ENCODE results near the gene ASS1. TPM values are rescaled to one million over a fixed set of nuclear protein-coding genes. Genes with fewer than 3 reads are reported as not detected.

ASS1 gene
- total and polyA plus RNA-seq, 2 donors (not counting 1 experiment from before 2014, with no cell fraction given): 0.30 to 0.44 TPM

DNA sequence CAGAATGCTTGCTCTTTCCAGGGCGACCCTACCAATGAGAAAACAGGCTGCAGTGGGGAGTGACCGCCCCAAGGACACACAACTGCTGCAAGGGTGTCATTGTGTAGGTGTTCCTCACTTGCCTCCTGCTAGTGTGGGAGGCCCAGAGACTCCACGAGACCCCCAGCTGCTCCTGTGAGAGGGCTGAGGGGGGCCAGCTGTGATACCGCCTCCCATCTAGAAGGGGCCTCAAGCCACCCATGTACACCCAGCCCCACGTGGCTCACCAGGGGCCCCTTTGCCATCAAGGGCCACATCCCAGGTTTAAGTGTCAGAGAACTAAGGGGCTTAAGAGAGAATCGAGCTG is 1.3 kb upstream of the ASS1 start:
- TF ChIP-seq, protein P1, sequence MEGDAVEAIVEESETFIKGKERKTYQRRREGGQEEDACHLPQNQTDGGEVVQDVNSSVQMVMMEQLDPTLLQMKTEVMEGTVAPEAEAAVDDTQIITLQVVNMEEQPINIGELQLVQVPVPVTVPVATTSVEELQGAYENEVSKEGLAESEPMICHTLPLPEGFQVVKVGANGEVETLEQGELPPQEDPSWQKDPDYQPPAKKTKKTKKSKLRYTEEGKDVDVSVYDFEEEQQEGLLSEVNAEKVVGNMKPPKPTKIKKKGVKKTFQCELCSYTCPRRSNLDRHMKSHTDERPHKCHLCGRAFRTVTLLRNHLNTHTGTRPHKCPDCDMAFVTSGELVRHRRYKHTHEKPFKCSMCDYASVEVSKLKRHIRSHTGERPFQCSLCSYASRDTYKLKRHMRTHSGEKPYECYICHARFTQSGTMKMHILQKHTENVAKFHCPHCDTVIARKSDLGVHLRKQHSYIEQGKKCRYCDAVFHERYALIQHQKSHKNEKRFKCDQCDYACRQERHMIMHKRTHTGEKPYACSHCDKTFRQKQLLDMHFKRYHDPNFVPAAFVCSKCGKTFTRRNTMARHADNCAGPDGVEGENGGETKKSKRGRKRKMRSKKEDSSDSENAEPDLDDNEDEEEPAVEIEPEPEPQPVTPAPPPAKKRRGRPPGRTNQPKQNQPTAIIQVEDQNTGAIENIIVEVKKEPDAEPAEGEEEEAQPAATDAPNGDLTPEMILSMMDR (IDR thresholded peaks at IDR 0.05): no peak
- TF ChIP-seq EZH2 (IDR thresholded peaks at IDR 0.05; ENCODE audit: borderline replicate concordance, insufficient read depth, low read depth, low read length, poor library complexity, severe bottlenecking): no peak
- intact Hi-C loops (cut with micrococcal nuclease): no loop called here
- ATAC-seq (ENCODE audit: low read depth) (no peak), DNase-seq (no peak)
- H3K9me3 Mint-ChIP-seq (ENCODE audit: insufficient read depth): peaks cover 2% of the 10 kb centered on the region
- no peak overlapping the region for H3K9ac ChIP-seq (ENCODE audit: low read length)
- peak overlapping the region; percentile 26 for H3K4me3 Mint-ChIP-seq
- H3K4me3 ChIP-seq (ENCODE audit: control extremely low read depth in 1 of 5, extremely low read depth in 1 of 5, insufficient read depth in 1 of 5, low read depth in 2 of 5, low read length in 4 of 5): no peak overlapping the region
- peaks cover 32% of the 10 kb centered on the region for H3K27me3 Mint-ChIP-seq
- peaks cover 0 to 34% (median 7%) of the 10 kb centered on the region in 4 experiments for H3K27me3 ChIP-seq (replicated peaks in 1 of 4; ENCODE audit: control extremely low read depth in 1 of 4, control insufficient read depth in 3 of 4, insufficient read depth in 4 of 4, low read length in 3 of 4)
- peaks cover 2% of the 10 kb centered on the region for H3K4me1 Mint-ChIP-seq
- H2AFZ ChIP-seq (ENCODE audit: insufficient read depth, low read depth, low read length, poor library complexity, severe bottlenecking): no peak overlapping the region
- WGBS (ENCODE audit: insufficient coverage): 74% methylated on average over 4 of the region's 6 CpGs
- ChIA-PET CTCF (interaction anchor here (0.6 kb wide), 1 partner anchor 263 kb away, joined by 3 read pairs; no protein-coding TSS in a partner anchor), POLR2A (no interaction called here)
- no peak overlapping the region for H3K27ac ChIP-seq (ENCODE audit: low read length in 2 of 2)
- H3K79me2 ChIP-seq (ENCODE audit: control insufficient read depth, insufficient read depth, low read length): no peaks in the 10 kb centered on the region
- no peaks in the 10 kb centered on the region for H4K20me1 ChIP-seq (ENCODE audit: control insufficient read depth, insufficient read depth, low read length, poor library complexity, severe bottlenecking)
- H3K36me3 ChIP-seq (replicated peaks in 1 of 2; ENCODE audit: control extremely low read depth in 1 of 2, control insufficient read depth in 1 of 2, extremely low read depth in 1 of 2, insufficient read depth in 2 of 2, low read length in 1 of 2): no peaks in the 10 kb centered on the region
- H3K4me1 ChIP-seq (ENCODE audit: control insufficient read depth in 2 of 2, insufficient read depth in 2 of 2, low read length in 2 of 2): peaks cover 0 to 9% of the 10 kb centered on the region in 2 donors
- peaks cover 0 to 28% (median 9%) of the 10 kb centered on the region in 3 donors for H3K9me3 ChIP-seq (ENCODE audit: control extremely low read depth in 1 of 3, control insufficient read depth in 2 of 3, insufficient read depth in 1 of 3, low read length in 2 of 3)
- H3K27ac Mint-ChIP-seq: no peak overlapping the region
- no peak overlapping the region for H3K4me2 ChIP-seq (replicated peaks; ENCODE audit: low read depth, low read length, poor library complexity, severe bottlenecking)

DNA sequence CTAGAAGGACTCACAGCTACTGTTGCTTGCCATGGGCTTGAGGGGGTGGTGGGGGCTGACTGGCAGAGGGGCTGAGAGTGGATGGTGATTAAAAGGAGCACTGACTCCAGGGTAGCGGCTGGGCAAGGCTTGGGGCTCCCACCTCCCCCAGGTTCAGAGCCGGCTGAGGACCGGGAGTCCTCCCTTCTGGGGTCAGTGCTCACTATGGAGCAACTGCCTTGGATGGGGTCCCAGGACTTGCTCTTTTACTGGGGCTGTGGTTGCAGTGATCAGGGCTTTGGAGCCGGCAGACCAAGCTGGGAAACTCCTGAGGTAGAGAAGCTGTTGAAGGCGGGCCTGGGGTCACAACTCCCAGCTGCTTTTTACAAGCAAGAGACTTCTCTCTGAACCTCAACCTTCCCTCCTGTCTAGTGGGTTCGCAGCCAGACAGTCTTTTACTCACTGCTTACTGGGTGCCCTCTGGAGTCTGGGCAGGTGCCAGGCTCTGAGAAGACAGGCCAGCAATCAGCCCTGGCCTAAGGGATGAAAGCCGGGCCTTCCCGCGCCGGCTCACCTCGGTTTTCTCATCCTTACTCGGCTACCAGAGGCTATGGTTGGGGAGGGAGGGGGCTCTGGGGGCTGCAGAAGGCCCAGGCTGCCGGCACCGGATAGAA is 795 bp upstream of the ASS1 start:
- Histone ChIP-seq H3K4me2 (replicated peaks; ENCODE audit: low read depth, low read length, poor library complexity, severe bottlenecking) (peak overlapping the region; percentile 87), H3K27ac (ENCODE audit: low read length in 2 of 2) (no peak overlapping the region), H3K27me3 (replicated peaks in 1 of 4; ENCODE audit: control extremely low read depth in 1 of 4, control insufficient read depth in 3 of 4, insufficient read depth in 4 of 4, low read length in 3 of 4) (peaks cover 0 to 34% (median 7%) of the 10 kb centered on the region in 4 experiments), H3K4me1 (ENCODE audit: control insufficient read depth in 2 of 2, insufficient read depth in 2 of 2, low read length in 2 of 2) (peaks cover 0 to 9% of the 10 kb centered on the region in 2 donors), H3K9me3 (ENCODE audit: control extremely low read depth in 1 of 3, control insufficient read depth in 2 of 3, insufficient read depth in 1 of 3, low read length in 2 of 3) (peaks cover 0 to 28% (median 9%) of the 10 kb centered on the region in 3 donors), H3K36me3 (replicated peaks in 1 of 2; ENCODE audit: control extremely low read depth in 1 of 2, control insufficient read depth in 1 of 2, extremely low read depth in 1 of 2, insufficient read depth in 2 of 2, low read length in 1 of 2) (no peaks in the 10 kb centered on the region), H3K9ac (ENCODE audit: low read length) (no peak overlapping the region), H3K79me2 (ENCODE audit: control insufficient read depth, insufficient read depth, low read length) (no peaks in the 10 kb centered on the region), H4K20me1 (ENCODE audit: control insufficient read depth, insufficient read depth, low read length, poor library complexity, severe bottlenecking) (no peaks in the 10 kb centered on the region), H2AFZ (ENCODE audit: insufficient read depth, low read depth, low read length, poor library complexity, severe bottlenecking) (peak overlapping the region; percentile 78), H3K4me3 (ENCODE audit: control extremely low read depth in 1 of 5, extremely low read depth in 1 of 5, insufficient read depth in 1 of 5, low read depth in 2 of 5, low read length in 4 of 5) (peak overlapping the region in 1 of 5 experiments; percentile 58)
- intact Hi-C loops (cut with micrococcal nuclease): no loop called here
- Mint-ChIP-seq H3K9me3 (ENCODE audit: insufficient read depth) (peaks cover 2% of the 10 kb centered on the region), H3K27ac (no peak overlapping the region), H3K4me3 (peak overlapping the region; percentile 45), H3K27me3 (peaks cover 32% of the 10 kb centered on the region), H3K4me1 (peaks cover 2% of the 10 kb centered on the region)
- DNase-seq: no peak
- 55% methylated on average over 12 of the region's 14 CpGs for WGBS (ENCODE audit: insufficient coverage)
- ATAC-seq (ENCODE audit: low read depth): no peak
- ChIA-PET POLR2A (no interaction called here), CTCF (interaction anchor here (0.6 kb wide), 1 partner anchor 262 kb away, joined by 3 read pairs; no protein-coding TSS in a partner anchor)
- TF ChIP-seq, protein P1 (IDR thresholded peaks at IDR 0.05): no peak
- TF ChIP-seq EZH2 (IDR thresholded peaks at IDR 0.05; ENCODE audit: borderline replicate concordance, insufficient read depth, low read depth, low read length, poor library complexity, severe bottlenecking): no peak
